Measurements from ENCODE around the gene ATG10. TPM values are rescaled to one million over a fixed set of nuclear protein-coding genes. Genes with fewer than 3 reads are reported as not detected.

Gene ATG10
- total and polyA plus RNA-seq, 2 of the 13 experiments (the other 11 are each of a cell fraction or from before 2014, with no cell fraction given) = 2.0 to 5.7 TPM

- TF ChIP-seq LCORL (IDR thresholded peaks at IDR 0.05) = no peak
- TF ChIP-seq LCORL (CRISPR knock-in tag; IDR thresholded peaks at IDR 0.05) = peak; percentile 83; the same call in 1 of the 2 replicates
- peak; percentile 92 for TF ChIP-seq MXD3 (CRISPR knock-in tag; IDR thresholded peaks at IDR 0.05)
- peak; percentile 82 for TF ChIP-seq TAF1 (CRISPR knock-in tag; IDR thresholded peaks at IDR 0.05)
- TF ChIP-seq ZNF607 (CRISPR knock-in tag; IDR thresholded peaks at IDR 0.05; ENCODE audit: borderline replicate concordance) = peak; percentile 98
- TF ChIP-seq MED13 (CRISPR knock-in tag; IDR thresholded peaks at IDR 0.05) = no peak
- no peak for TF ChIP-seq STAT6 (CRISPR knock-in tag; IDR thresholded peaks at IDR 0.05; ENCODE audit: borderline replicate concordance)
- peak; percentile 59; the same call in 1 of the 2 replicates for TF ChIP-seq ZNF275 (CRISPR knock-in tag; IDR thresholded peaks at IDR 0.05; ENCODE audit: borderline replicate concordance)
- TF ChIP-seq KMT2B (CRISPR knock-in tag; IDR thresholded peaks at IDR 0.05) = peak; percentile 71
- peak; percentile 84; the same call in 1 of the 2 replicates for TF ChIP-seq ZNF335 (CRISPR knock-in tag; IDR thresholded peaks at IDR 0.05)
- peak; percentile 64 for TF ChIP-seq JARID2 (CRISPR knock-in tag; IDR thresholded peaks at IDR 0.05; ENCODE audit: insufficient replicate concordance)
- TF ChIP-seq RXRA (CRISPR knock-in tag; IDR thresholded peaks at IDR 0.05) = peak; percentile 85
- peak; percentile 48; the same call in 1 of the 2 replicates for TF ChIP-seq TGIF2 (CRISPR knock-in tag; IDR thresholded peaks at IDR 0.05)
- no peak for TF ChIP-seq ZNF496 (CRISPR knock-in tag; IDR thresholded peaks at IDR 0.05; ENCODE audit: insufficient replicate concordance)
- TF ChIP-seq FOXK2 (IDR thresholded peaks at IDR 0.05) = no peak
- TF ChIP-seq SKIL (CRISPR knock-in tag; IDR thresholded peaks at IDR 0.05; ENCODE audit: borderline replicate concordance) = no peak; the same call in 1 of the 2 replicates
- TF ChIP-seq FOXJ3 (CRISPR knock-in tag; IDR thresholded peaks at IDR 0.05; ENCODE audit: borderline replicate concordance) = no peak
- TF ChIP-seq E2F1 (CRISPR knock-in tag; IDR thresholded peaks at IDR 0.05) = 0 out of 2 replicates have a peak, but pooled peaks have one; percentile 67
- TF ChIP-seq ZUFSP (CRISPR knock-in tag; IDR thresholded peaks at IDR 0.05; ENCODE audit: borderline replicate concordance) = no peak
- no peak; the same call in 1 of the 2 replicates for TF ChIP-seq ESRRA (CRISPR knock-in tag; IDR thresholded peaks at IDR 0.05; ENCODE audit: low read depth)
Observed at GRCh38 chr5:81971712-81972491, at the start of gene ATG10 (continued).
